COLO668 (cell line): ENCODE data around the gene APLNR.

Source experiments
- DNase-seq: peaks from one replicate; lab custom pipeline; 2025; ENCODE audit not compliant: unreplicated experiment; lab: John Stamatoyannopoulos, UW

The APLNR gene

GRCh38 chr11:57219021-57219627 is 17.9 kb downstream of the APLNR start:
- no peak for DNase-seq

DNA sequence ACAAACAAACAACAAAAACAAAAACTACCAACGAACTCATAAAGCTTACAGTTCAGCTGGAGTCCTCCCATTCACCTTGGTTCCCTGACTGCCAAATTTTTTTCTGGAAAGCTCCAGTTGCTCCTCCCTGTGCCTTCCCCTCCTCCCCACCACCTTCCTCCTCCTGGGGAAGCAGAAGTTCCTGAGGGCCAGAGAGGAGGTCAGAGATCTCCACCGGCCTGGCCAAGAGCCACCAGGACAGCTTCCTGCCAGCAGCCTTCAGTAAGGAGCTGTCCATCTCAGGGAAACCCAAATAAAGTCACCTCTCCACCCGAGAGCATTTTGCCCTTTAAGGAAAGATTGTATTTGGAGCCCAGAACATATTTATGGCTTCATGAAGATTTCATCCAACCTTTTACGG is 20.0 kb downstream of the APLNR start:
- no peak for DNase-seq

GRCh38 chr11:57216463-57216862 is 20.6 kb downstream of the APLNR start:
- DNase-seq, result no peak

DNA sequence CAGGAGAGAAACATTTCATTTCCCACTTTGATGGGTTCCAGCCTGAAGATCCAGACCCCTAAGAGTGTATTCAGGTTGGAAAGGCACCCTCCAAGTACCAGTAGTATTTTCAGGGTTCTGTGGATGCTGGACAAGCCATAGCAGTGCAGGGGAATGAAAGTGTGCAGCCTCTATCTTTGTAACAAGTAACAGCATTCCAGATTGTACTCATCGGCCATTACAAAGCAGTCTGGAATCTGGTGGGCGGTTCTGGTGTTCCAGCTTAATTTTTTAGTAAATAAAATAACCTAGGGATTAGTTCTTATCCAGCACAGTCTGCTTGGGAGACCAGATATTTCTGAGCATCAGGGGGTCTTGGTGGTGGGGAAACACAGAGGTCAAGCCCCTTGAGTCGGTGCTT is 22.6 kb downstream of the APLNR start:
- no peak for DNase-seq

GRCh38 chr11:57214098-57214417 is 23.0 kb downstream of the APLNR start:
- DNase-seq, result no peak

- DNase-seq, result no peak
Observed at GRCh38 chr11:57213342-57214097, 23.5 kb downstream of the APLNR start.

DNA sequence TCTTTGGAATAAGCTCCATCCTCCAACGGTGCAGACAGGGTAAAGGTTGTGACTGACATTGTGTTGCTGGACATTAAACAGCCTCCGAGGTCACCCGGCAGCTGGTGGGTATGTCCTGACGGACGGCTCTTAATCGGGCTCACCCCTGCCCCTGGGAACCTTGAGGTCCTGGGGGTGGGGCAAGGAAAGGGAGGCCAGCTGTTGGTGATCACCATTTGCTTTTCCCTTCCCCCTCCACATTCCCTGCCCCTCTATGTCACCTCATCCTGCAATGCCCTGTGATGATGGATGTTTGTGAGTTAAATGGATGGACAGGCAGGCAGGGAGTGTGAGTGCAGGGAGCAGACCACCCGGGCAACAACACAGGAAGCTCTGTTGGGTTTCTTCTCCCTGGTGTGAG is 26.3 kb downstream of the APLNR start:
- DNase-seq, result no peak

- DNase-seq, result no peak
Observed at GRCh38 chr11:57207168-57207567, 29.9 kb downstream of the APLNR start.

GRCh38 chr11:57205041-57205641 is 31.9 kb downstream of the APLNR start:
- DNase-seq, result no peak

DNA sequence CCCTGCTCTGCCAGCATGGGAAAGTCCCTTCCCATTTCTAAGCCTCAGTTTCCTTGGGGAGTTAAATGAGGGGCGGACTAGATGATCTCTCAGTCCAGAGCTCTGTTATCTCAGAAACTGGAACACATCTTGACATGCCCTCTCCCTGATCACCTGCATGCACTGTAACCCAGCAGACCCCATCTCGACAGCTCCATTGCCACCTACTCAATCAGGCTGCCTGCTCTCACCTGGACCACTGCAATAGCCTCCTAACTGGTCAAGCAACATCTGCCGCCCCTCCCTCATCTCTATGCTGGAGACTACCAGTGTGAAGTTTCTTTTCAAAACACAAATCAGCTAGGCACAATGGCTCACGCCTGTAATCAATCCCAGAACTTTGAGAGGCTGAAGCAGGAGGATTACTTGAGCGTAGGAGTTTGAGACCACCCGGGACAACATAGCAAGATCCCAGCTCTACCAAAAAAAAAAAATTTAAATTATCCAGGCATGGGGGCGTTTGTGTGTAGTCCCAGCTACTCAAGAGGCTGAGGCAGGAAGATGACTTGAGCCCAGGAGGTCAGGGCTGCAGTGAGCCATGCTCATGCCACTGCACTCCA is 33.1 kb downstream of the APLNR start:
- no peak for DNase-seq

GRCh38 chr11:57203359-57203758 is 33.7 kb downstream of the APLNR start:
- no peak for DNase-seq

GRCh38 chr11:57202281-57202680 is 34.8 kb downstream of the APLNR start:
- no peak for DNase-seq

DNA sequence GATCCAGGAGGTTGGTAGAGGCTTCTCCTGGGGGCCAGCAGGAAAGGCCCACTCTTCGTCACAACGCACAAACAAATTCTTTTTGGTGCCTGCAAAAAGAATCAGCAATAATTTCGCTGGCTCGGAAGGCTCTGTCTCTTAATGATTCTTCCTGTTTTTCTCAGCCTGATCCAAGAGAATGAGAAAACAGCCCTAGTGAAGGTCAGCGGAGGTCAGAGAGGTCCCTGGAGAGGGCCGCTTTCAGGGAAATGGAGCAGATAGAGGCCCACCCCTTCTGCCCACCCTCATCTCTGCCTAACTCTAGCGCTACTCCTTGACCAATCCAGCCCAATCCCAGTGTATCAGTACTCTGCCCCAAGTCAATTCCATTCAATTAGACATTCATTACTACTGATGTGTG is 36.1 kb downstream of the APLNR start:
- no peak for DNase-seq

DNA sequence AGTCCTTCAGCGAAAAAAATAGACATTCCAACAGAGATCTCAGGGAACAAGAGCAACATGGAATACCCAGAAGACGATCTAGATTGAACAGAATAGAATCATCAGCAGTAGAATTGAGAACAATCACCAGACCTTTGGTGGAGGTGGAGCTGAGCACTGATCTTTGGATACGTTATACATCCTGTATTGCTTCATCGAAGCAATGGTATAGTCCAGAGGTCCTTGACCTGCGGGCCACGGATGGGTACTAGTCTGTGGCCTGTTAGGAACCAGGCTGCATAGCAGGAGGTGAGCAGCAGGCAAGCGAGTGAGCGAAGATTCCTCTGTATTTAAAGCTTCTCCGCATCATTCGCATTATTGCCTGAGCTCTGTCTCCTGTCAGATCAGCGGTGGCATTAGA is 37.7 kb downstream of the APLNR start:
- no peak for DNase-seq

- DNase-seq, result no peak
Observed at GRCh38 chr11:57197762-57198161, 39.3 kb downstream of the APLNR start.

DNA sequence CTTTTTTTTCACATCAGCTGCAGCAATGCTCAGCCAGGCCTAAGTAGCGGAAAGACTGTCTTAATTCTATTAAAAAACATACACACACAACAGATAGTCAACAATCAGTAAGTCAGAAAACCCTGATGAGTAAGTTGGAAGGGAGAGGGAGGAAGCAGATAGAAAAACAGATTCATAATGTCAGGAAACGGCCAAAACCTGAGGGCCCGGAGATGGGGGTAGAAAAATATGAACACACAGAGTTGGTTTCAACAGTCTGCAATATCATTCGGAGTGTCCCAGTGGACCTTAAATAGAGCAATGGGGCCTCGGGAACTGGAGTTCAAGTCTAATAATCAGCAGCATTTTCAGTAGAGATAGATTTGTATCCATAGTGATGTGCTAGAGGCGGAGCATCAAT is 40.5 kb downstream of the APLNR start:
- no peak for DNase-seq

DNA sequence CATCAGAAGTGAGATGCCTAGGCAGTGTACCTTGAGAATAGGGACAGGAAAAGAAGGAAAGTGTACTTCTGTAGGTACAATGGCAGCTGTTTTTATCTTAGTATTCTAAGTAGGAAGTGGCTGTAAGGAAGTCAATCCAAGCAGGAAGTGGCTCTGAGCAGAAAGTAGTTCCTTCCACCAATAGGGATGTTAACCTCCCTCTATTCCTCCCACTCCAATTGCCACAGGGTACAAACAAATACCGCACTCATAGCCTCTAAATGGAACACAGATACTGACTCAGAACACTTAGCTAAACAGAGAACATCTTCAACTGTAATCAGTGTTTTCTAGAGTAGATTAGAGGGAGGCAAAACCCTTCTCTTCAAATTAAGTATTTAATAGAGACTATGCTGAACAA is 44.7 kb downstream of the APLNR start:
- no peak for DNase-seq

GRCh38 chr11:57191311-57192219 is 45.5 kb downstream of the APLNR start:
- no peak for DNase-seq

GRCh38 chr11:57190548-57190947 is 46.5 kb downstream of the APLNR start:
- no peak for DNase-seq
